Heart right ventricle (tissue), 16 donors: ENCODE measurements around the gene NPAS2. TPM values are rescaled to one million over a fixed set of nuclear protein-coding genes. Genes with fewer than 3 reads are reported as not detected.

Experiments
- ATAC-seq, 8 donors: fragments of 200-7000 bp; cut with Tn5 transposase; one replicate each; pipeline ENCODE4 v1.9.1; 2020; ENCODE audit warnings: mild to moderate bottlenecking in 8 of 8, moderate library complexity in 8 of 8, moderate number of reproducible peaks in 1 of 8
- DNase-seq, 2 donors: peaks; one replicate each; pipeline ENCODE4 v3.0.0-alpha.2; 2020
- H3K27ac ChIP-seq, 10 donors: fragments of 200-600 bp; sonication (generic) in 2 of 10; one replicate each; pipeline versions ENCODE4 v1.5.0 to v1.8.0; 2020 to 2022; ENCODE audit warnings: mild to moderate bottlenecking in 3 of 10
- H3K27me3 ChIP-seq, 7 donors: fragments of 200-600 bp; one replicate each; pipeline ENCODE4 v1.8.0; 2021 to 2022; ENCODE audit warnings: mild to moderate bottlenecking in 2 of 7
- H3K36me3 ChIP-seq, 9 donors: fragments of 200-600 bp; sonication (generic) in 1 of 9; one replicate each; pipeline versions ENCODE4 v1.5.0 to v1.8.0; 2020 to 2022; ENCODE audit warnings: mild to moderate bottlenecking in 2 of 9
- H3K4me1 ChIP-seq, 9 donors: fragments of 200-600 bp; sonication (generic) in 1 of 9; one replicate each; pipeline versions ENCODE4 v1.5.0 to v1.8.0; 2020 to 2022; ENCODE audit warnings: mild to moderate bottlenecking in 4 of 9
- H3K4me3 ChIP-seq, 10 donors: fragments of 200-600 bp; sonication (generic) in 2 of 10; one replicate each; pipeline versions ENCODE4 v1.5.0 to v1.8.0; 2020 to 2022; ENCODE audit warnings: mild to moderate bottlenecking in 7 of 10, moderate library complexity in 2 of 10
- H3K9me3 ChIP-seq, 11 donors: fragments of 200-600 bp in 10 of 11; sonication (generic) in 2 of 11; one replicate each; pipeline versions ENCODE4 v1.5.0 to v1.8.0; 2013 to 2022; ENCODE audit warnings: mild to moderate bottlenecking in 2 of 11, control low read depth in 1 of 11, moderate library complexity in 1 of 11
- CTCF ChIP-seq, 9 donors: fragments of 200-600 bp; sonication (generic) in 2 of 9; IDR thresholded peaks; one replicate each; pipeline versions ENCODE4 v1.5.0 to v1.8.0; 2021 to 2022; ENCODE audit warnings: antibody characterized with exemption in 9 of 9, mild to moderate bottlenecking in 5 of 9, moderate library complexity in 1 of 9
- WGBS, 2 donors: extraction: QIAGEN DNeasy Blood & Tissue Kit; methylation state at CpG; one replicate each; pipeline ENCODE4 v1.1.7; 2013; ENCODE audit warnings: inconsistent platforms in 1 of 2; 5-methylcytosine and 5-hydroxymethylcytosine counted together
- intact Hi-C, 10 donors: fragments of 100-400 bp; cut with DNase I; formaldehyde crosslinking; loops; one replicate each; pipeline versions ENCODE4 v1.11.1 to v1.14.2; 2022
- polyA plus RNA-seq, 2 donors: library from polyadenylated mRNA; stranded (reverse); fragments of 200-250 nt; gene quantifications; one replicate each; pipeline ENCODE4 v1.2.3, GENCODE V29; 2013
- total RNA-seq, 10 donors: library from RNA; stranded (reverse); fragmentation: NEBNext Ultra II Directional in 3 of 10; extraction: Animal tissue kit (Norgen Biotek cat#: 25700) in 3 of 10; gene quantifications; one replicate each; pipeline versions ENCODE4 v1.2.1 to v1.2.4, GENCODE V29; 2021 to 2023
- donor health status: Arrhythmogenic right ventricular cardiomyopathy.
- donor health status: ischemic (EF 13 %, LVEDD 7.1; RV severe dilation, severe dysfunction).
- donor health status: healthy with polysubstance abuse.
- donor health status: DM: no; HTN: yes; CAD: no.
- donor health status: DM: no; HTN: no; CAD: no.
- donor health status: ischemic (EF 25% LVEDD 6.9; RV normal size, moderate dysfunction).
- donor health status: ischemic (EF 25% LVEDD 5.7; RV mildly dilated, moderate dysfunction).
- donor health status: healthy.
- donor health status: DM: yes; HTN: yes; CAD: no.
- donor health status: Ischemic cardiomyopathy.
- donor health status: ischemic (EF 35%, LVEDD 5.7; RV mildly dilated, moderate dysfunction).
- donor health status: nonischemic (EF 11% LVEDD 7.7; RV severe dilation, severe dysfunction).
- donor health status: DM: yes; HTN: yes; CAD: no.
- donor health status: PGD.
- donor health status: ischemic (EF 29% LVEDD 5.4; RV normal size, mild dysfunction).
- donor health status: nonischemic (EF 23%, LVEDD 6.1; RV moderate dilation, normal function).

Gene NPAS2
- total and polyA plus RNA-seq, 12 donors: 32.1 to 70.1 (median 41.2) TPM

- TF ChIP-seq CTCF (IDR thresholded peaks at IDR 0.05): no peak
- no peaks in the 10 kb centered on the region for H3K9me3 ChIP-seq
- H3K27ac ChIP-seq: peak overlapping the region; percentile 62 to 98 (median 83)
- peaks cover 0 to 63% (median 0%) of the 10 kb centered on the region in 7 donors for H3K27me3 ChIP-seq
- 0 to 1% methylated on average over 26 to 42 of the region's 43 CpGs for WGBS, 2 donors
- intact Hi-C loops: loop anchor here in 7 of 10 donors (2.0 to 10.0 kb wide), 10 partner anchors 42 to 165 kb away; no protein-coding TSS in a partner anchor
- no peak for DNase-seq
- peak overlapping the region; percentile 47 to 91 (median 80) for H3K4me3 ChIP-seq
- peaks cover 5 to 74% (median 25%) of the 10 kb centered on the region in 9 donors for H3K4me1 ChIP-seq
- H3K36me3 ChIP-seq: no peaks in the 10 kb centered on the region
- peak in 2 of 8 donors; percentile 0 to 1 for ATAC-seq
Observed at GRCh38 chr2:100820273-100820522, 259 bp downstream of the NPAS2 start.

- H3K4me1 ChIP-seq: peaks cover 5 to 74% (median 28%) of the 10 kb centered on the region in 9 donors
- 4% methylated on average over 59 to 60 of the region's 60 CpGs for WGBS, 2 donors
- peak overlapping the region; percentile 62 to 98 (median 83) for H3K27ac ChIP-seq
- H3K27me3 ChIP-seq: peaks cover 0 to 63% (median 0%) of the 10 kb centered on the region in 7 donors
- no peaks in the 10 kb centered on the region for H3K36me3 ChIP-seq
- peak in 1 of 2 donors; percentile 29 for DNase-seq
- ATAC-seq: peak in 1 of 8 donors; percentile 1
- TF ChIP-seq CTCF (IDR thresholded peaks at IDR 0.05): no peak
- H3K9me3 ChIP-seq: no peaks in the 10 kb centered on the region
- intact Hi-C loops: loop anchor here in 7 of 10 donors (1.0 to 10.0 kb wide), 11 partner anchors 42 to 165 kb away; no protein-coding TSS in a partner anchor
- H3K4me3 ChIP-seq: peak overlapping the region; percentile 47 to 91 (median 80)
Observed at GRCh38 chr2:100820523-100821254, 750 bp downstream of the NPAS2 start.

GRCh38 chr2:100821255-100821910 lies 1.4 kb downstream of the NPAS2 start:
- Histone ChIP-seq H3K9me3 (no peaks in the 10 kb centered on the region), H3K27ac (peak overlapping the region; percentile 4 to 98 (median 82)), H3K27me3 (peaks cover 0 to 63% (median 0%) of the 10 kb centered on the region in 7 donors), H3K4me1 (peaks cover 5 to 76% (median 30%) of the 10 kb centered on the region in 9 donors), H3K4me3 (peak overlapping the region in 9 of 10 donors; percentile 65 to 91 (median 81)), H3K36me3 (no peaks in the 10 kb centered on the region)
- ATAC-seq (peak in 2 of 8 donors; percentile 31 to 47), DNase-seq (no peak)
- intact Hi-C loops: loop anchor here in 7 of 10 donors (1.0 to 10.0 kb wide), 11 partner anchors 41 to 164 kb away; no protein-coding TSS in a partner anchor
- WGBS, 2 donors: 36 to 41% methylated on average over 14 of the region's 14 CpGs
- peak in 1 of 9 donors; percentile 12 for TF ChIP-seq CTCF (IDR thresholded peaks at IDR 0.05)

- H3K9me3 ChIP-seq: no peaks in the 10 kb centered on the region
- peaks cover 5 to 77% (median 30%) of the 10 kb centered on the region in 9 donors for H3K4me1 ChIP-seq
- peak overlapping the region in 9 of 10 donors; percentile 65 to 91 (median 81) for H3K4me3 ChIP-seq
- peak overlapping the region; percentile 4 to 96 (median 80) for H3K27ac ChIP-seq
- peaks cover 0 to 62% (median 0%) of the 10 kb centered on the region in 7 donors for H3K27me3 ChIP-seq
- no peak for TF ChIP-seq CTCF (IDR thresholded peaks at IDR 0.05)
- H3K36me3 ChIP-seq: no peaks in the 10 kb centered on the region
- ATAC-seq (no peak), DNase-seq (no peak)
- intact Hi-C loops: loop anchor here in 7 of 10 donors (1.0 to 10.0 kb wide), 11 partner anchors 40 to 163 kb away; no protein-coding TSS in a partner anchor
- WGBS, 2 donors: 40 to 43% methylated on average over 9 of the region's 9 CpGs
Observed at GRCh38 chr2:100821911-100822265, 1.9 kb downstream of the NPAS2 start.
